ENCODE data around the gene ENTPD6. TPM values are rescaled to one million over a fixed set of nuclear protein-coding genes. Genes with fewer than 3 reads are reported as not detected.

The ENTPD6 gene
- total RNA-seq, 1 experiment from 2014 or later = 53.7 TPM

DNA sequence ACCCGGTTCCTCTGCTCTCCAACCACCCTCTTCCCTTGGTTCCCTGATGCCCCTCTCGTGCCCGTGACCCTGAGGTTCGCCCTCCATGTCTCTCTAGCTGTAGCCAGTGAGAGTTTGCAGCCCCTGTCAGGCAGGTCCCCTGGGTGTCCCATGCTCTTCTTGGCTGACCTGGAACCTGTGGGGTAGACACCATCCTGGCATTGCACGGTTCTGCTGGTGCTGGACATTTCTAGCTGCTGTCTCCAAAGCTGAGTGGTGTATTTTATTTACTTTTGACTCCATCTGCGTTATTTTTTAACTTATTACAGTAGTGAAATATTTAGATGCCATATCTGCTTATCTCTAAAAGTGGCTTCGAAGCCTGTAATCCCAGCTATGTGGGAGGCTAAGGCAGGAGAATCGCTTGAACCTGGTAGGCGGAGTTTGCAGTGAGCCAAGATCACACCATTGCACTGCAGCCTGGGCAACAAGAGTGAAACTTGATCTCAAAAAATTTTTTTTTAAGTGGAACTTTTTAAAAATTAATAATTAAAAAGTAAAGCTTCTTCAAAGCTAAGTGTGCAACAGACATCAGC is 12.5 kb downstream of the ENTPD6 start:
- DNase-seq (ENCODE audit: low read depth) = no peak

DNA sequence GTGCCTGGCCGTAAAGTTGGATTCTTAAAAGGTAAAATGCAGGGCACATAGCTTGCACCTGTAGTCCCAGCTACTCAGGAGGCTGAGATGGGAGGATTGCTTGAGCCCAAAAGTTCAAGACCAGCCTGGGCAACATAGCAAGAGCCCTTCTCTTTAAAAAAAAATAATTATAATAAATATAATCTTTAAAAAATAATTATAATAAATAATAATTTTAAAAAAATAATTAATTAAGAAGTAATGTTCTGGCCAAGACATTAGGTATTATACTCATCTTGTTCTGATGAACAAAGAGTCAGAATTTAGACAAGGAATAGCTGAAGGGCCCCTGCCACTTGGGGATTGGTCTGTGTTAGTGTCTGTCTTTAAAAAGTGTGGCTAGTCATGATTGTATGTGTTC is 13.9 kb downstream of the ENTPD6 start:
- no peak for DNase-seq (ENCODE audit: low read depth)

DNA sequence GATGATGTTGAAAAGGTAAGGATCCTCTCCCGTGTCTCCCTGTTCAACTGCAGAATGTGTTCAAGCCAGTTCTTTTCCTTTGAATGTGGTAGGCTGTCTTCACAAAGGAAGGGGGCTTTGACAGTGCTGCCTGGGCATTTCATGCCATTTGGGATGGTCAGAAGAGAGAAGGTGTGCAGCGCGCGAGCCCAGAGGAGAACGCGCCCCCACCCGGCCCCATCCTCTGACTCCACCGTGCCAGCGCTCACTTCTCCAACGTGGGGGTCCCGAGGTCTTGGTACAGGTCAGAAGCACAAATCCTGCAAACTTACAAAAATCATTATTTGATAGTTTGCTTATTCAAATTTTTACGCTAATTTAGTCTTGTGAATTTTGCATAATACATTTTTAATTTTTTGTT is 14.4 kb downstream of the ENTPD6 start:
- DNase-seq (ENCODE audit: low read depth) = no peak

DNA sequence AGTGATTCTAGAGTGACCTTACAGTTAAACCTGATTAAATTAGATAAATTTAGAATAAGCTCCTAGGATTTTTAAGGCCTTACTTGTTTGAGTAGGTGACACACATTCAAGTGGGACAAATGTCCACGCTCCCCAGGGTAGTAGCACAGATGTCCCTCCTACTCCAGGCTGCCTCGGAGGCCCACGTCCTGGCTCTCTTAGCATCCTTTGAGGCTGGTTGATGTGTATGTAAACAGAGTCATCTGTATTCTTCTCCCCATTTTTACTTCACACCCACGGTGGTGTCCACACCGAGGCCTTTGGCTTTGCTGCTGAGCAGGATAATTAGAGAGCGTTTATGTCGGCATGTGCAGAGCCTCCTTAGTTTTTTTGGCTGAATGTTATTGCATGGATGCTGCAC is 15.8 kb downstream of the ENTPD6 start:
- no peak for DNase-seq (ENCODE audit: low read depth)

DNA sequence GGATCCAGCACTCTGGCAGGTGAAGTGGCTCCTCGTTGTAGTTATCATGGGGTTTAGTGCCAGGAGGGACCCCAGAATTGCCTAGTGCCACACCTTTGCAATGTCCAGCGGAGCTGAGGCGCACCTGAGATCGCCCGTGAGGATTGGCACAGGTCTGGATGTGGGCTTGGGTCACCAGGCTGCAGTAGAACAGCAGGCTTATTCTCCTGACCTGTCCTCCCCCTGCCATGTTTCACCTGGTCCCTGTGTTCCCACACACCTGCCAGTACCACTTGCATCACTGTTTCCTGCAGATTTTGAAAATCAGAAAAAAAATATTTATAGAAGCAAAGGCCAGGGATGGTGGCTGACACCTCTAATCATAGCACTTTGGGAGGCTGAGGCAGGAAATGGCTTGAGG is 16.7 kb downstream of the ENTPD6 start:
- no peak for DNase-seq (ENCODE audit: low read depth)

DNA sequence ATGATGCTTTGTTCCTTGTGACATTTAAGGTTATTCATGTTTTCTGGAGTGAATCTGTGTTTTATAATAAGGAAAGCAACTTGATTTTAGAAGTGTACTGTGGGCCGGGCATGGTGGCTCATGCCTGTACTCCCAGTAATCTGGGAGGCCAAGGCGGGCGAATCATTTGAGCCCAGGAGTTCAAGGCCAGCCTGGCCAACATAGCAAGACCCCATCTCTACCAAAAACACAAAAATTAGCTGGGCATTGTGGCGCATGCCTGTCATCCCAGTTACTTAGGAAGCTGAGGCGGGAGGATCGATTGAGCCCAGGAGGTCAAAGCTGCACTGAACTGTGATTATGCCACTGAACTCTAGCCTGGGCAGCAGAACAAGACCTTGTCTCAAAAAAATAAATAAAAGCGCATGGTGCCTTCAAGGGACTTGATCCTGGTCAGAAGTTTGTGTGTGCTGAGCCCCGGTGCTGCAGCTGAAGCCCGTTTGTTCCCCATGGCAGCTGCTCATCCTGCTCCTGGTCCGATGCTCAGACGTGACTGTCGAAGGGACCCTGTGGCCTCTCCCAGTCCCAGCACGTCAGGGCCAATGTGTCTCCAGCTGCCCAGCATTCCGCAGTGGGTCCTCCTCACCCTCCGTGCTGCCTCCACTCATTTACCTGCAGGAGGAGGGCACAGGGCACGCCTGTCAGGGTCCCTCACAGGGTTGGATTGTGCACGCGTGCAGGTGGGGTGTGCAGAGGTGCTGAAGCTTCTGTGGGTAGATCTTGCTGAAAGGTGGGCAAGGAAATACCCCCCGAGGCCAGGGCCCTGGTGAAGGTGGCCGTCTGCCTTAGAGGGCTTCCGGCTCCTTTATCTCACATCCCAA is 18.3 kb downstream of the ENTPD6 start:
- no peak for DNase-seq (ENCODE audit: low read depth)

DNA sequence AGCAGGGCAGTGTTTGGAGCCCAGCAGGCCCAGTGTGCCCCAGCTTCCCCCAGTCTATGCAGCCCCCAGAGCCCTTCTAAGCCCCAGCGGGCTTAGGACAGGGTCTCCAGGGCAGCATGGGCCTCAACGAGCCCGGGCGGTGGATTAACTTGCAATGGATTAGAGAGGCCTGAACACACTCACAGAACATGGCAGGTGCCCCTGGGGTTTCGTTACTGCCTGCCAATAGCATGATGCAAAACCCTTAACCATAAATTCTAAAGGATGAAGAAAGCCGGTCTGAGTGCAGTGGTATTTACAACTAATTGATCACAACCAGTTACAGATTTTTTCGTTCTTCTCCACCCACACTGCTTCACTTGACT is 18.9 kb downstream of the ENTPD6 start:
- DNase-seq (ENCODE audit: low read depth) = no peak

DNA sequence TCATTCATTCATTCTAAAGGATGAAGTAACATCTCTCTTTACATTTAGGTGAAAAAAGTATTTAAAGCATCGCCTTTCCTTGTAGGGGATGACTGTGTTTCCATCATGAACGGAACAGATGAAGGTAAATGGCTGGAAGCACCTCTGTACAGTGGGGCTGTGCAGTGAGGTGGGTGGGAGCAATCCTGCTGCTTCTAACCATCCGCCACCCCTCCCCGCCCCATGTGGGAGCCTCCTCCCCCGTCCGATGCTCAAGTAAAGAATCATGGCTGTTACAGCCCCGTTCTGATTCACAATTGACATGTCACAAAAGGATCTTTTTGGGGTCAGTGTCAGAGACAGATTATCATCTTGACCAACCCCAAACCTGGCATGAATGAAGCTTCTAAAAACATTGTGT is 19.3 kb downstream of the ENTPD6 start:
- DNase-seq (ENCODE audit: low read depth) = no peak

DNA sequence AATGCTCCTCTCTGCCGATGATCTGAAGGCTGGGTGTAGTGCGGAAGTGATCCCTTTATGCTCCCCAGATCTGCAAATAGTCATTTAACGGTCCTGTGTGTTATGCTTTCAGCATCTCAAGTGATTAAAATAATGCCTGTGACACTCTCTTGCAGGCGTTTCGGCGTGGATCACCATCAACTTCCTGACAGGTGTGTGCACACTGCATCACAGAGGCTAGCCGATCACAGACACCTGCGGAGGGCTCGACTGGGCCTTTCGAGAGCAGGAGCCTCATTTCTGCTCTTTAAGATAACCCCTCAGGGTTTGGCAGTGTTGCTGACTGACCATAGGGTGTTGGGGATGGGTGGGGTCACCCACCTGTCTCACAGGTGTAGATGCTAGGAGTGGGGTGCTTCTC is 20.0 kb downstream of the ENTPD6 start:
- DNase-seq (ENCODE audit: low read depth) = no peak

DNA sequence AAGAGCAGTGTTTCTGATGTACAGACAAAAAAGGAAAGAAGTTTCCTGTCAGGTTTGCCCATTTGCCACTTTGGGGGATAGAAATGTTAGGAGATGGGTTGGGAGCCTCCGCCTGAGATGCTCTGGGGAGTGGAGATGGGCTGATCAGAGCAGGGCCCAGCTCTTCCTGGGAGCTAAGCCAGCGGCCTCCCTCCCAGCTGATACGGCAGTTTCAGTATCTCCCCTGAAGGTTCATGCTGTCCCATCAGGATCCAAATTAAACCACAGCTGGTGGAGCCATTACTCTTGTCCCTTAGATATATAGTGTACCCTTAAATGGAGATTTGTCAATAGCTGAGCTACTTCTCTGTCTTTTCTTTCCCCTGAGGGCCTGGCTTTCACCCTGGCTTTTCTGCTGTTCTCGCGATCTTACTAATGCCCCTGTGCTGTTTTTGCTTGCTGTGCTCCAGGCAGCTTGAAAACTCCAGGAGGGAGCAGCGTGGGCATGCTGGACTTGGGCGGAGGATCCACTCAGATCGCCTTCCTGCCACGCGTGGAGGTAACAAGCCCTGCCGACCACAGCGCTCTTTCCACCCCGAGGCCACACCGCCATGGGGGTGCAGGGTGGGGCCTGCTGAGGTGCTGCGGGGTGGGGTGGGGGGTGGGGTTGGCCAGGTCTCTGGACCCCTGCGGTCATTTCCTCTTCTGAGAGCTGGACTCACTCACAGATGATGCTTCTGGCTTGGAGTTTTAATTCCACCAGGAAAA is 20.9 kb downstream of the ENTPD6 start:
- no peak for DNase-seq (ENCODE audit: low read depth)

DNA sequence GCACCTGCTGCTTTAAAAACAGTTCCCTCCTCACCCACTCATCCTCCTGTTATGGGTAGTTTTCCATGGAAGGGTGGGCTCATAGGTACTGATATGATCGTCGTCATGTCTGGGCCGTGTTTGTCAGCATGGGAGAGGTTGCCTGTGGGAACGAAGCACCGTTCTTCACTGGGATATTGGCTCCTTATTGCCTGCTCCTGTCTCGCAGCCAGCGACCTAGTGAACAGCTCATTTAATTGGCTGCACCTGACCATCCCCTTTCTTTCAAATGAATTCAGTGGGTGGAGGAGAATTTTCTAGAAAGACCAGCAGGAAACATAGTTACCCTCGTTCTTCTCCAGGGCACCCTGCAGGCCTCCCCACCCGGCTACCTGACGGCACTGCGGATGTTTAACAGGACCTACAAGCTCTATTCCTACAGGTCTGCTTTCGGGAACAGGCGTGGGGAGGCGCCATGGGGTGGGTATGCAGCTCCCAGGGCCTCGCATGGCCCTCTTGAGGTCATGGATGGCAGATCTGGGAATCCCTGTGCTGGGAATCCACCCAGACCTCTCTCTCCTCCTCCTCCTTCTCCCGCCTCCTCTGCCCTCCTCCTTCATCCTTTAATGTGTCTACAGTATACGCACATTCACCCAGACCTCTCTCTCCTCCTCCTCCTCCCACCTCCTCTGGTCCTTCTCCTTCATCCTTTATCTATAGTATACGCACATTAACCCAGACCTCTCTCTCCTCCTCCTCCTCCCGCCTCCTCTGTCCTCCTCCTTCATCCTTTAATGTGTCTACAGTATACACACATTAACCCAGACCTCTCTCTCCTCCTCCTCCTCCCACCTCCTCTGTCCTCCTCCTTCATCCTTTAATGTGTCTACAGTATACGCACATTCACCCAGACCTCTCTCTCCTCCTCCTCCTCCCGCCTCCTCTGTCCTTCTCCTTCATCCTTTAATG is 21.9 kb downstream of the ENTPD6 start:
- no peak for DNase-seq (ENCODE audit: low read depth)

DNA sequence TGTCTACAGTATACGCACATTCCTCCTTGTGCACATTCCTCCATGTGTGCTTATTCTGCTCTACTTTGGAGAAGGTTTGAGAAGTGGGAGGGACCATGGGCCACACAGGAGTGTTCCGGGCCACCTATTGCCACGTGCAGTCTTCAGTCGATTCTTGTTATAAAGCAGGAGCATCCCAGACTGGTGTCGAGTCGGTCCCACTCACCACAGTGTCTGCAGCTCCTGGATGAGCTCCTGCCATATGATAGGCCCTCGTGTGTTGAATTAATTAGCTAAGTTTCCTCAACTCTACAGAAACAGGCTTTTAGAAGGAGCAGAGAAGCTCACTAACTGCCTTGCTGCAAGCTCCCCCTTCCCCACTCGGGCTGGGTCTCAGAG is 22.6 kb downstream of the ENTPD6 start:
- no peak for DNase-seq (ENCODE audit: low read depth)

DNA sequence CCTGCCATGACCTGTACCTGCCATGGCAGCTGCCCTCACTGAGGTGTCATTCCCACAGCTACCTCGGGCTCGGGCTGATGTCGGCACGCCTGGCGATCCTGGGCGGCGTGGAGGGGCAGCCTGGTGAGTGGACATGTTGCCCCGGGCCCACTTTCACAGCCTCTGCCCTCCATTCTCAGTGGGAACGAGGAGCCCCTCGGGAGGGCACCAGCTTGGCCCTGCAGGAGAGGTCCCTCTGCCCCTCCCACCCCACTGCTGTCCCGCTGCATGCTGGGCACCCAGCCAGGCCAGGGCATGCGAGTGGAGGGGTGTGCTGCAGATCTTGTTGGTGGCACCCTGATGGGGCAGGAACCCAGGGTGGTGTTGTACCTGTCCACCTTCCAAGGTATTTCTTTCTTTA is 23.0 kb downstream of the ENTPD6 start:
- no peak for DNase-seq (ENCODE audit: low read depth)

DNA sequence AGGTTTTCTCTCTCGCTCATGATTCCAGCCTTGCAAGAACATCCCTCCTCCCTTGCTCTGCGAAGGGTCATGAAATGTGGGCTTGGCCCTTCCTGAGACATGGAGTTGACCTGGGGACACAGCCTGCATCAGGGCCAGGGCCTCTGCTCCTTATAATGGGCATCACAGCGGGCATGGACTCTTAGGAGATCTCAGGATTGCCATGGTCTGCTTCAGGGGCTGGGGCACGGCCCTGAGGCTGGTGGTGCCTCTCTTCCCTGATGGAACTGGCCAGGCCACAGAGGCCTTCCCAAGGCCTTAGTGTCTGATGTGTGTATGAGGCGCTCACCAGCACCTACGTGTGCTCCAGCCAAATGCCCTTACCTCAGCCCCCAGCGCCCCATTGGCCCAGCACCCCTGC is 23.9 kb downstream of the ENTPD6 start:
- no peak for DNase-seq (ENCODE audit: low read depth)

DNA sequence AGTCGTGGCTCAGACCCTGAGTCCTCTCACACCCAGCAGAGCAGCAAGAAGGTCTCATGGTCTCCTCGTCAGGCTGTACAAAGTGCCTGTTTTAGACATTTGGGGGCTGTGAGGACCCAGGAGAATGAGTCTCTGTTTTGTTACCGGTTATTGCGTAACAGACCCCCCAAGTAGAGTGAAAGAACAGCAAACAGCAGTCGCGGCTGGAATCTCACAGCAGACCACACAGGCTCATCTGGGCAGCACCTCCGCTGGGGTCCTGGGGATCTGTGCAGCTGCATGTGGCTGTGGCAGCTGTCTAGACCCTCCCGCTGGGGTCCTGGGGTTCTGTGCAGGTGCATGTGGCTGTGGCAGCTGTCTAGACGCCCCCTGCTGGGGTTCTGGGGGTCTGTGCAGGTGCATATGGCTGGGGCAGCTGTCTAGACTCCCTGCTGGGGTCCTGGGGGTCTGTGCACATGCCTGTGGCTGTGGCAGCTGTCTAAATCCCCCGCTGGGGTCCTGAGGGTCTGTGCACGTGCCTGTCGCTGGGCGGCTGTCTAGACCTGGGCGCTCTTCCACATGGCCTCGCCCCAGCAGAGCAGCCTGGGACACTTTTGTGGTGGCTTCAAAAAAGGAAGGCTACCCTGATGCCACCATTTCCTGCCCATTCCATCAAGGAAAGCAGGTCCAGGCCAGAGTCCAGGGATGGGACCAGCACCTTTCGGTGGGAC is 24.7 kb downstream of the ENTPD6 start:
- DNase-seq (ENCODE audit: low read depth) = no peak

DNA sequence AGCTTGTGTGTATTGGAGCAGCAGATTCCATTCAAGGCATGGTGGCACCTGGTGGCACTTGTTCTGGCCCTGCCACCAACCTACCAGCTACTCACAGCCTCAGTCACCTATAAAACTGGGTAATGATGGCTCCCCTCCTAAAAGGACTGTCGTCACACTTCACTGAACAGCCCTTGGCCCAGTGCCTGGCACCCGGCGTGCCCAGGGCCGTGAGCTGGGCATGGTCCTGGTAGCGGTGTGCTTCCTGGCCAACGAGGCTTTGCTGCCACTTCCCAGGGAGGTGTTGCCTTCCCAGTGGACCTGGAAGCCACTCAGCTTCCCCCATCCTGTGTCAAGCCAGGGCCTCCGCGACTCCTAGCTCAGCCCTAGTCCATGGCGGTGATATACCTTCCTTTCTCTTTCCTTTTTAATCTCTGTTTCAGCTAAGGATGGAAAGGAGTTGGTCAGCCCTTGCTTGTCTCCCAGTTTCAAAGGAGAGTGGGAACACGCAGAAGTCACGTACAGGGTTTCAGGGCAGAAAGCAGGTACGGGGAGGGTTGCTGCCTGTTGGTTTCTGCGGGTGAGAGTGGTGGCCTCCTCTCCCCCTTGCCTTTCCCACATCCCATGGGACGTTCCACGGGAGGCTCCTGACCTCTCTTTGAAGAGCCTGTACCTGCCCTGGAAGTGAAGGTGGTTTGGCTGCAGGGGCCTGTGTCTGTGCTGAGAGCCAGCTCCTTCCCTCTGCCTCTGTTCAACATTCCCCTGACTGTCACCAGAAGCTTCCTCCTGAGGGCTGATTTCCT is 25.5 kb downstream of the ENTPD6 start:
- no peak for DNase-seq (ENCODE audit: low read depth)

DNA sequence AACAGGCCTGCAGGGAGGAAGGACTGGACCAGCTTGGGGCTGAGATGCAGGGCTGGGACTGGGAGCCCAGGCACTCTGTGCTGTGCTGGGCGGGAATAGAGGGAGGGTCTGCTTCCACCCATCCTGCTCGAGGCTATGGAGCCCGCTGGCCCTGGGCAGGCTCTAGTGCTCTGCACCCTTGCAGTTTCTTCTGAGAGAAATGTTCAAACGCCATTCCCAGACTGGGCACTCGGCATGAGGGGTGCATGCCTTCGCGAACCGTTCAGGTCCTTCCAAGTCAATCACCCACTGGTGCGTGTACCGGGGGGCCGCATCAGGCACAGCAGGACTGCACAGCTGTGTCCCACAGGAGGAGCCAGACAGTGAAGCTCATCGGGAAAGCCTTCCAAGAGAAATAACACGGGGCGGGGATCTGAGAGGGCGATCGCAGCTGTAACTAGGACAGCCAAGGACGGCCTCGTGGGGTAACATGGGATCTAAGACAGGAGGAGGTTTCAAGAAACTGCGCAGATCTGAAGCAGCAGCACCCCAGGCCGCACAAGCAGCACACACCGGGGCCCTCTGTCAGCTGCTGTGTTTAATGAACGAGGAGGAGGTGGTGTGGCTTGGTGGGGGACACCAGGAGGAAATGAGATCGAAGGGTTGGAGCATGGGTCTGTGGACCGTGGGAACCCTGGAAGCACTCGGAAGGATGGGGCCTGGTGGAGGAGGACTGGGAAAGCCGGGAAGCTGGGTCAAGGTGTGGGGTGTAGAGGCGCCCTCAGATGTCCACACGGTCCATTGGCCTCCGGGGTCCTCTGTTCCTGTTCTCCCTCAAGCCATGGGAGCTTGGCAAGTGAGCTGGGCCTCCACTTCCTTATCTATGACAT is 26.3 kb downstream of the ENTPD6 start:
- no peak for DNase-seq (ENCODE audit: low read depth)

DNA sequence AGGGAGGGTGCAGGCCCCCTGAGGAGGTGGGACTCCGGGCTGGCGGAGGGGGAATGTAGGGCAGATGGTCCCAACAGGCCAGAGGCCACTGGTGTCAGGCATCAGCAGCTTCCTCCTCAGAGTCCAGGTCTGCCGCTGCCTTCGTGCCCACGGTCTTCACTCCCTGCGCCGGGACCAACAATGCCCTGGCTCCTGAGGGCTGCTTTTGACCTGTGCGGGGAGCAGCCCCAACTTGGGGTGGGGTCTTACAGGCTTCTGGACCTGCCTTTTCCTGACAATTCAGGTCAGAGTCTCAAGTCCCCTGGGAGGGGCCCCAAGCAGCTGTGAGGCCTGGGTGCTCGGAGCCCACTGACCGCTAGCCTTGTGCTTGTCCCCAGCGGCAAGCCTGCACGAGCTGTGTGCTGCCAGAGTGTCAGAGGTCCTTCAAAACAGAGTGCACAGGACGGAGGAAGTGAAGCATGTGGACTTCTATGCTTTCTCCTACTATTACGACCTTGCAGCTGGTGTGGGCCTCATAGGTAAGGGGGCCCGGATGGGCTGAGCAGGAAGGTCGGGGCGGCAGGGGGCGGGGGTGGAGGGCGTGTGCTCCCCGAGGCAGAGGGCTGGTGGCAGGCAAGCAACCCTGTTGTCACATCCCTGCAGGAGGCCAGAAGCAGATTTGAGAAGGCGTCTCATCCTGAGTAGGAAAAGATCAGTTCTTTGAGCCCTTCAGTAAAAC is 27.1 kb downstream of the ENTPD6 start:
- no peak for DNase-seq (ENCODE audit: low read depth)

Measured in LHCN-M2 (cell line).